Keratinocyte (primary cell): Measurements from ENCODE around the gene MAST3. TPM values are rescaled to one million over a fixed set of nuclear protein-coding genes. Genes with fewer than 3 reads are reported as not detected.

Experiments used
- DNase-seq: peaks from one replicate; pipeline ENCODE4 v3.0.0-alpha.2; 2011; ENCODE audit warnings: low read depth, missing footprints, low spot score
- FAIRE-seq: peaks from 2 replicates; lab custom pipeline; 2011; peaks lifted over from hg19 to GRCh38; lab: Jason Lieb, UNC
- H2AFZ ChIP-seq: 2 replicates; pipeline ENCODE4 v1.6.0; 2012; ENCODE audit warnings: low read length, control low read depth, inconsistent platforms; ENCODE audit not compliant: control insufficient read depth
- H3K27ac ChIP-seq: 2 replicates; pipeline ENCODE4 v1.5.1; 2011; ENCODE audit warnings: low read length; ENCODE audit not compliant: control insufficient read depth, insufficient read depth
- H3K27me3 ChIP-seq: 3 replicates; pipeline ENCODE4 v1.6.0; 2011; ENCODE audit warnings: low read length; ENCODE audit not compliant: control insufficient read depth, insufficient read depth; ENCODE audit errors: extremely low read depth
- H3K36me3 ChIP-seq, 2 experiments: 2 replicates in 1 of 2; 3 replicates in 1 of 2; pipeline ENCODE4 v1.5.1; 2011; ENCODE audit warnings: low read length in 2 of 2, mild to moderate bottlenecking in 1 of 2; ENCODE audit not compliant: control insufficient read depth in 2 of 2, insufficient read depth in 2 of 2; ENCODE audit errors: extremely low read depth in 1 of 2
- H3K4me1 ChIP-seq: 3 replicates; pipeline ENCODE4 v1.5.1; 2011; ENCODE audit warnings: low read length; ENCODE audit not compliant: control insufficient read depth, insufficient read depth; ENCODE audit errors: extremely low read depth
- H3K4me2 ChIP-seq: 3 replicates; pipeline ENCODE4 v1.6.0; 2011; ENCODE audit warnings: low read depth, low read length; ENCODE audit not compliant: control insufficient read depth, insufficient read depth; ENCODE audit errors: extremely low read depth
- H3K4me3 ChIP-seq, 3 experiments: fragments of 200-600 bp in 1 of 3; sonication (generic) in 1 of 3; 2 replicates in 2 of 3; 3 replicates in 1 of 3; pipeline ENCODE4 v1.5.1; 2011 to 2016; ENCODE audit warnings: low read length in 3 of 3, mild to moderate bottlenecking in 3 of 3, control low read depth in 2 of 3, inconsistent platforms in 1 of 3, low read depth in 1 of 3, mixed read lengths in 1 of 3, mixed run types in 1 of 3, moderate library complexity in 1 of 3; ENCODE audit not compliant: control insufficient read depth in 2 of 3, insufficient read depth in 2 of 3; ENCODE audit errors: extremely low read depth in 1 of 3
- H3K79me2 ChIP-seq: 2 replicates; pipeline ENCODE4 v1.6.0; 2012; ENCODE audit warnings: low read length; ENCODE audit not compliant: control insufficient read depth, insufficient read depth
- H3K9ac ChIP-seq: 3 replicates; pipeline ENCODE4 v1.6.0; 2011; ENCODE audit warnings: low read length; ENCODE audit not compliant: control insufficient read depth, insufficient read depth; ENCODE audit errors: extremely low read depth
- H3K9me1 ChIP-seq: 3 replicates; pipeline ENCODE4 v1.6.0; 2011; ENCODE audit warnings: low read length; ENCODE audit not compliant: control insufficient read depth, insufficient read depth; ENCODE audit errors: extremely low read depth
- H3K9me3 ChIP-seq: 2 replicates; pipeline ENCODE4 v1.5.1; 2012; ENCODE audit warnings: low read depth, low read length; ENCODE audit not compliant: control insufficient read depth
- H4K20me1 ChIP-seq: 3 replicates; pipeline ENCODE4 v1.6.0; 2011; ENCODE audit warnings: low read length; ENCODE audit not compliant: control insufficient read depth, insufficient read depth; ENCODE audit errors: extremely low read depth
- EZH2 ChIP-seq: IDR thresholded peaks from one replicate; pipeline ENCODE4 v1.6.1; 2012; ENCODE audit warnings: inconsistent platforms, mild to moderate bottlenecking, low read length, moderate library complexity
- dilution Hi-C: fragments of 300-500 bp; cut with MboI; formaldehyde crosslinking; loops from one replicate; pipeline ENCODE4 v1.7.0; 2020; ENCODE audit warnings: low sequenced_read_pairs; ENCODE audit not compliant: extremely low pct_ligation_motif_present
- polyA plus RNA-seq, 5 experiments: library from polyadenylated mRNA; depleted of rRNA in 3 of 5; stranded (reverse) in 3 of 5; stranded (forward) in 1 of 5; unstranded in 1 of 5; fragments of >200 nt; gene quantifications; 1 replicate in 1 of 5; 2 replicates in 3 of 5; 3 replicates in 1 of 5; pipeline versions ENCODE4 v1.2.1 to v1.2.3, GENCODE V29; 2011 to 2012; ENCODE audit warnings: missing spikeins in 2 of 5, low read depth in 1 of 5, low replicate concordance in 1 of 5
- TF ChIP-seq, protein P1 (sequence below), 3 experiments: IDR thresholded peaks in 1 of 3; conservative IDR thresholded peaks in 1 of 3; optimal IDR thresholded peaks in 1 of 3; 2 replicates in 2 of 3; 3 replicates in 1 of 3; pipeline versions ENCODE3 to v1.5.1; 2011; ENCODE audit warnings: low read length in 3 of 3, mild to moderate bottlenecking in 3 of 3, moderate library complexity in 2 of 3, control low read depth in 1 of 3, inconsistent platforms in 1 of 3; ENCODE audit not compliant: insufficient read depth in 2 of 3; ENCODE audit errors: extremely low read depth in 1 of 3

MAST3 gene
- polyA plus RNA-seq, 1 donor (not counting 4 experiments of a cell fraction or from before 2014, with no cell fraction given), result 0.73 TPM

DNA sequence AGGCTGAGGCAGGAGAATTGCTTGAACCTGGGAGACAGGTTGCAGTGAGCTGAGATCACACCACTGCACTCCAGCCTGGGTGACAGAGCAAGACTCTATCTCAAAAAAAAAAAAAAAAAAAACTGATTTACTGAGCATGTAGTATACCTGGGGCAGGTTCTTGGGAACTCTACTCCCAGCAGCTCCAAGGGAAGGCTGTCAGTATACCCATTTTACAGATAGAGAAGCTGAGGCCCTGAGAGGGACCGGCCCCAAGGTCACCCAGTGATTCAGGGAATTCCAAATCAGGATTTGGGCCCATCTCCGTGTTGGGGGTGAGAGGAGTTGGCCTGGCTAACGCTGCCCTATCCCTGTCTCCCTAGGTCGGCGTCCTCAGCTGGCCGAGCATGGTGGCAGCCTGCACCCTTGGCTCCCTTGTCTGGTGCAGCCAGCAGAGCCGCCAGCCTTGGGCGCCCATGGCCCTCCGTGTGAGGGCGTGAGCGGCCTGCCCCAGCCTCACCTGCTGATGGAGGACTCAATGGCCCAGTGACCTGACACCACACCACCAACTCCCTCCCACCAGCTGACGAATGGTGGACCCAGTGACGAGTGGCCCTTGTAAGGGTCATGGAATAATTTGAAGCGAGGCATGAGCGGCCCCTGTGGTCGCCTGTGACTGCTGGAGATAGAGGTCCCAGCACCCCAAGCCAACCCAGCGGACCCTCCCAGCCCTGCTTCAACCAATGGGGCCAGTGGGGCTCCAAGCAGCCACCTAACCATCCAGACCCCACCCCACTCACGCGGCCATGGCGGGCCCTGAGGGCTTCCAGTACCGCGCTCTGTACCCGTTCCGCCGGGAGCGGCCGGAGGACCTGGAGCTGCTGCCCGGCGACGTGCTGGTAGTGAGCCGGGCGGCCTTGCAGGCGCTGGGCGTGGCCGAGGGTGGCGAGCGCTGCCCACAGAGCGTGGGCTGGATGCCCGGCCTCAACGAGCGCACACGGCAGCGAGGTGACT lies 57.8 kb downstream of the MAST3 start:
- peaks cover 17% of the 10 kb centered on the region for H3K79me2 ChIP-seq
- no peak overlapping the region for H3K4me3 ChIP-seq
- FAIRE-seq (no peak), DNase-seq (no peak)
- dilution Hi-C loops, result no loop called here
- peaks cover 2 to 4% of the 10 kb centered on the region in 2 experiments for H3K36me3 ChIP-seq
- H3K9ac ChIP-seq, result no peak overlapping the region
- no peak for TF ChIP-seq EZH2
- TF ChIP-seq, protein P1, sequence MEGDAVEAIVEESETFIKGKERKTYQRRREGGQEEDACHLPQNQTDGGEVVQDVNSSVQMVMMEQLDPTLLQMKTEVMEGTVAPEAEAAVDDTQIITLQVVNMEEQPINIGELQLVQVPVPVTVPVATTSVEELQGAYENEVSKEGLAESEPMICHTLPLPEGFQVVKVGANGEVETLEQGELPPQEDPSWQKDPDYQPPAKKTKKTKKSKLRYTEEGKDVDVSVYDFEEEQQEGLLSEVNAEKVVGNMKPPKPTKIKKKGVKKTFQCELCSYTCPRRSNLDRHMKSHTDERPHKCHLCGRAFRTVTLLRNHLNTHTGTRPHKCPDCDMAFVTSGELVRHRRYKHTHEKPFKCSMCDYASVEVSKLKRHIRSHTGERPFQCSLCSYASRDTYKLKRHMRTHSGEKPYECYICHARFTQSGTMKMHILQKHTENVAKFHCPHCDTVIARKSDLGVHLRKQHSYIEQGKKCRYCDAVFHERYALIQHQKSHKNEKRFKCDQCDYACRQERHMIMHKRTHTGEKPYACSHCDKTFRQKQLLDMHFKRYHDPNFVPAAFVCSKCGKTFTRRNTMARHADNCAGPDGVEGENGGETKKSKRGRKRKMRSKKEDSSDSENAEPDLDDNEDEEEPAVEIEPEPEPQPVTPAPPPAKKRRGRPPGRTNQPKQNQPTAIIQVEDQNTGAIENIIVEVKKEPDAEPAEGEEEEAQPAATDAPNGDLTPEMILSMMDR (optimal IDR thresholded peaks at IDR 0.05 in 1 of 3, IDR thresholded peaks at IDR 0.05 in 1 of 3, conservative IDR thresholded peaks at IDR 0.05 in 1 of 3; ENCODE audit: extremely low read depth in 1 of 3, insufficient read depth in 2 of 3, low read length in 3 of 3), result no peak
- H3K27me3 ChIP-seq, result no peaks in the 10 kb centered on the region
- H4K20me1 ChIP-seq, result no peaks in the 10 kb centered on the region
- no peaks in the 10 kb centered on the region for H3K9me3 ChIP-seq
- no peaks in the 10 kb centered on the region for H3K9me1 ChIP-seq
- peaks cover 29% of the 10 kb centered on the region for H3K4me1 ChIP-seq
- no peak overlapping the region for H2AFZ ChIP-seq
- H3K4me2 ChIP-seq, result no peak overlapping the region
- no peak overlapping the region for H3K27ac ChIP-seq

DNA sequence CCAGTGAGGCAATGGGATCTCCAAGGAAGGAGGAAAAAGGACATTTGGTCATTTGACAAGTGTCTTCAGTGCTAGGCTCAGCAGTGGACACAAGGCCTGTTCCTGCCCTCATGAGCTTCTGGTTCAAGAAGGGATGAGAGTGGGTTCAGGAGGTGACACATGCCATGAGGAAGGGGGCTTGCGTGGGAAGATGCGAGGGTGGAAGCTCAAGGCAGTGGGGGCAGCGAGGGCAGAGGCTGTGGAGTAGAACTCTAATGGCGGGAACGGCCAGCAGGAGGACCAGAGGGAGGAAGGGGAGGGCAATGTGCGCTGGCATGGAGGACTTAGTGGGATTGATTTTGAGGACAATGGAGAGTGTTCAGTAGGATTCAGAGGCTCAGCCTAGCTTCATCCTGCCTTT lies 58.7 kb downstream of the MAST3 start:
- no peaks in the 10 kb centered on the region for H3K9me3 ChIP-seq
- no peaks in the 10 kb centered on the region for H3K27me3 ChIP-seq
- no peak overlapping the region for H3K9ac ChIP-seq
- H4K20me1 ChIP-seq, result no peaks in the 10 kb centered on the region
- FAIRE-seq, result no peak
- dilution Hi-C loops, result no loop called here
- TF ChIP-seq EZH2, result no peak
- no peak overlapping the region for H3K4me3 ChIP-seq
- H3K79me2 ChIP-seq, result peaks cover 17% of the 10 kb centered on the region
- no peak overlapping the region for H3K4me2 ChIP-seq
- no peaks in the 10 kb centered on the region for H3K9me1 ChIP-seq
- H2AFZ ChIP-seq, result no peak overlapping the region
- DNase-seq, result no peak
- H3K4me1 ChIP-seq, result peaks cover 32% of the 10 kb centered on the region
- H3K27ac ChIP-seq, result no peak overlapping the region
- peaks cover 4% of the 10 kb centered on the region in 2 experiments for H3K36me3 ChIP-seq
